Endodermal cell (in vitro differentiated cells): ENCODE data around the gene POR. TPM values are rescaled to one million over a fixed set of nuclear protein-coding genes. Genes with fewer than 3 reads are reported as not detected.

Source experiments
- DNase-seq: peaks from one replicate; pipeline ENCODE4 v3.0.0-alpha.2; 2017
- H3K27ac ChIP-seq: 2 replicates; pipeline ENCODE4 v1.5.1; 2013; ENCODE audit warnings: mild to moderate bottlenecking, low read depth, low read length, moderate library complexity
- H3K27me3 ChIP-seq: 2 replicates; pipeline ENCODE4 v1.6.1; 2013; ENCODE audit warnings: mild to moderate bottlenecking, low read length, moderate library complexity; ENCODE audit not compliant: insufficient read depth, control insufficient read depth, poor library complexity, severe bottlenecking
- H3K36me3 ChIP-seq: 2 replicates; pipeline ENCODE4 v1.7.0; 2013; ENCODE audit warnings: mild to moderate bottlenecking, low read length, moderate library complexity; ENCODE audit not compliant: control insufficient read depth, insufficient read depth
- H3K4me1 ChIP-seq: one replicate; pipeline ENCODE4 v1.7.0; 2013; ENCODE audit warnings: low read length; ENCODE audit not compliant: control insufficient read depth, insufficient read depth
- H3K4me3 ChIP-seq: 2 replicates; pipeline ENCODE4 v1.5.1; 2013; ENCODE audit warnings: mild to moderate bottlenecking, low read length, moderate library complexity
- H3K9ac ChIP-seq: 2 replicates; pipeline ENCODE4 v1.6.1; 2013; ENCODE audit warnings: mild to moderate bottlenecking, low read length, moderate library complexity; ENCODE audit not compliant: poor library complexity, severe bottlenecking; ENCODE audit errors: extremely low read depth
- H3K9me3 ChIP-seq: 2 replicates; pipeline ENCODE4 v1.6.1; 2013; ENCODE audit warnings: mild to moderate bottlenecking, low read length, moderate library complexity; ENCODE audit not compliant: control insufficient read depth
- H3K27ac Mint-ChIP-seq: 2 replicates; pipeline ENCODE4 v1.8.0; 2020; ENCODE audit warnings: mixed read lengths
- H3K27me3 Mint-ChIP-seq: 2 replicates; pipeline ENCODE4 v1.8.0; 2021; ENCODE audit warnings: mild to moderate bottlenecking, mixed read lengths; ENCODE audit not compliant: insufficient read depth
- H3K36me3 Mint-ChIP-seq: 2 replicates; pipeline ENCODE4 v1.8.0; 2020; ENCODE audit warnings: low read depth, mixed read lengths
- H3K4me1 Mint-ChIP-seq: 2 replicates; pipeline ENCODE4 v1.8.0; 2020; ENCODE audit warnings: mixed read lengths
- H3K4me3 Mint-ChIP-seq: 2 replicates; pipeline ENCODE4 v1.8.0; 2020; ENCODE audit warnings: mild to moderate bottlenecking, moderate library complexity, mixed read lengths
- H3K9me3 Mint-ChIP-seq: 2 replicates; pipeline ENCODE4 v1.8.0; 2020; ENCODE audit warnings: mild to moderate bottlenecking, mixed read lengths
- WGBS, 2 experiments: methylation state at CpG; one replicate each; pipeline versions ENCODE4 v1.1.5 to v1.1.7; 2013; ENCODE audit warnings: missing lambda C conversion rate in 2 of 2, mixed read lengths in 1 of 2; ENCODE audit not compliant: insufficient coverage in 1 of 2, insufficient read length in 1 of 2; 5-methylcytosine and 5-hydroxymethylcytosine counted together
- total RNA-seq, 2 donors: library from RNA; stranded (reverse); fragmentation: NEBNext Ultra II Directional in 1 of 2; extraction: Animal tissue kit (Norgen Biotek cat#: 25700) in 1 of 2; gene quantifications; 2 replicates in 1 of 2; 3 replicates in 1 of 2; pipeline ENCODE4 v1.2.1, GENCODE V29; 2021
- TF ChIP-seq, protein P1 (sequence below): fragments of 200-600 bp; sonication (generic); conservative IDR thresholded peaks from 2 replicates; pipeline ENCODE4 v1.5.0; 2021; ENCODE audit warnings: antibody characterized with exemption, mild to moderate bottlenecking

POR gene
- total RNA-seq, 2 donors from 2014 or later, result 85.2 to 92.9 TPM

DNA sequence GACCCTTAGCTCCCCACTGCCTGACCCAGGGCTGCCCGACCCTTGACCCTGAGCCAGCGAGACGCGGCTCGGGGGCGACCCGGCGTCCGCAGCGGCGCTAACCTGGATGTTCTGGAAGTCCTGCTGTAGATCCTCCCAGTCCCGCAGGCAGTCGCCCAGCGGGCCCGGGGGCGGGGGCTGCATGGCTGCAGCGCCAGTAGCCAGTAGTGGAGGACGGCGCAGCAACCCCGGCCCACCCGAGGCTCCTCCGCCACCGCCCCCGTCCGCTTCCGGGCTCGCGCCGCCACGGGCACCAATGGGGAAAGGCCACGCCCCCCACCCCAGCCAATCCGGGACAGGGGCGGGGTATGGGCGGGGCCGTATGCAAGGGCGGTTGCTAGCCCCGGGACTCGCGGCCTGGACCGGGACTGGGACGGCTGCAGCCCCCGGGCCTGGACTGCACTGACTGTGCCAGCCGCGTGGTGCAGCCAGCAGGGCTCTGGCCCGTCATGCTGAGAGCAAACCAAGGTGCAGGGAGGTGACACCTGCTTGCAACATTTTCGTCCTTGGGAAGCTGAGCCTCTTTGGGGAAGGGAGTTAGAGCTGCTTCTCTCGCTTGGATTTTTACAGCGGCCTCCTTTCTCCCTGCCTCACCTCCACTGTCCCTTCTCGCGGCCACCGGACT is 79.6 kb downstream of the POR start, which contains the start of gene TMEM120A:
TMEM120A (minus strand) TSS at position 208 of the 664 bp plus-strand sequence; CDS start at position 183, 25 bp downstream.
- TF ChIP-seq, protein P1, sequence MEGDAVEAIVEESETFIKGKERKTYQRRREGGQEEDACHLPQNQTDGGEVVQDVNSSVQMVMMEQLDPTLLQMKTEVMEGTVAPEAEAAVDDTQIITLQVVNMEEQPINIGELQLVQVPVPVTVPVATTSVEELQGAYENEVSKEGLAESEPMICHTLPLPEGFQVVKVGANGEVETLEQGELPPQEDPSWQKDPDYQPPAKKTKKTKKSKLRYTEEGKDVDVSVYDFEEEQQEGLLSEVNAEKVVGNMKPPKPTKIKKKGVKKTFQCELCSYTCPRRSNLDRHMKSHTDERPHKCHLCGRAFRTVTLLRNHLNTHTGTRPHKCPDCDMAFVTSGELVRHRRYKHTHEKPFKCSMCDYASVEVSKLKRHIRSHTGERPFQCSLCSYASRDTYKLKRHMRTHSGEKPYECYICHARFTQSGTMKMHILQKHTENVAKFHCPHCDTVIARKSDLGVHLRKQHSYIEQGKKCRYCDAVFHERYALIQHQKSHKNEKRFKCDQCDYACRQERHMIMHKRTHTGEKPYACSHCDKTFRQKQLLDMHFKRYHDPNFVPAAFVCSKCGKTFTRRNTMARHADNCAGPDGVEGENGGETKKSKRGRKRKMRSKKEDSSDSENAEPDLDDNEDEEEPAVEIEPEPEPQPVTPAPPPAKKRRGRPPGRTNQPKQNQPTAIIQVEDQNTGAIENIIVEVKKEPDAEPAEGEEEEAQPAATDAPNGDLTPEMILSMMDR, result no peak
- H3K27me3 Mint-ChIP-seq, result no peaks in the 10 kb centered on the region
- H3K9me3 Mint-ChIP-seq, result no peaks in the 10 kb centered on the region
- peak; percentile 98 for DNase-seq
- Histone ChIP-seq H3K4me3 (peak within 1 kb of the TSS; percentile 83), H3K4me1 (peaks cover 6% of the 10 kb centered on the region), H3K9me3 (no peaks in the 10 kb centered on the region), H3K27ac (peak within 1 kb of the TSS; percentile 73), H3K36me3 (peaks cover 13% of the 10 kb centered on the region), H3K9ac (peak within 1 kb of the TSS; percentile 38), H3K27me3 (no peaks in the 10 kb centered on the region)
- H3K27ac Mint-ChIP-seq, result peak within 1 kb of the TSS; percentile 85
- peaks cover 35% of the 10 kb centered on the region for H3K36me3 Mint-ChIP-seq
- peaks cover 19% of the 10 kb centered on the region for H3K4me1 Mint-ChIP-seq
- peak within 1 kb of the TSS; percentile 54 for H3K4me3 Mint-ChIP-seq
- WGBS, 2 experiments, result 5 to 6% methylated on average over 30 to 51 of the region's 51 CpGs

DNA sequence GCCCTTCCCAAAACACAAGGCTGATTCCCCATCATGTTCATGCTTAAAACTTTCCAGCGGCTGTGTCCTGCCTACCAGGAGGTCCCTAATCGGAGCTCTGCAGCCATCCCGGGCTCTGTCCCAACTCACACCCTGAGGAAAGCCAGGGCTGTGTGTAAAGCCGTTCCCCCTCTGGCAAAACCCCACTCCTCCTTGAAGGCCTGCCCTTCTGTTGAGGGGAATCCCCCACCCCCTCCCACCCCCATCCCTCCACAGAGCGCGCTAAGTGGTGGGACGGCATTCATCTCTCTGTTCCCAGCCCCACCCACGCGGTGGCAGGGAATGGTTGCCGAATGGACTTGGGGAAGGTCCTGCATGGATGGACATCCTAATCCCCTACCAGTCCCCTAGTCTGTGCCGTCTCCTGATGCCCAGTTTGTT is 80.1 kb downstream of the POR start:
- H3K4me1 ChIP-seq, result peaks cover 6% of the 10 kb centered on the region
- H3K27ac ChIP-seq, result peak overlapping the region; percentile 53
- DNase-seq, result no peak
- H3K4me1 Mint-ChIP-seq, result peaks cover 14% of the 10 kb centered on the region
- no peaks in the 10 kb centered on the region for H3K27me3 ChIP-seq
- peak overlapping the region; percentile 54 for H3K4me3 Mint-ChIP-seq
- no peaks in the 10 kb centered on the region for H3K9me3 Mint-ChIP-seq
- H3K9me3 ChIP-seq, result no peaks in the 10 kb centered on the region
- H3K27me3 Mint-ChIP-seq, result no peaks in the 10 kb centered on the region
- peak overlapping the region; percentile 85 for H3K27ac Mint-ChIP-seq
- no peak overlapping the region for H3K9ac ChIP-seq
- TF ChIP-seq, protein P1, result no peak
- WGBS, 2 experiments, result 65 to 81% methylated on average over 4 to 11 of the region's 11 CpGs
- peaks cover 13% of the 10 kb centered on the region for H3K36me3 ChIP-seq
- peaks cover 35% of the 10 kb centered on the region for H3K36me3 Mint-ChIP-seq
- H3K4me3 ChIP-seq, result peak overlapping the region; percentile 83

DNA sequence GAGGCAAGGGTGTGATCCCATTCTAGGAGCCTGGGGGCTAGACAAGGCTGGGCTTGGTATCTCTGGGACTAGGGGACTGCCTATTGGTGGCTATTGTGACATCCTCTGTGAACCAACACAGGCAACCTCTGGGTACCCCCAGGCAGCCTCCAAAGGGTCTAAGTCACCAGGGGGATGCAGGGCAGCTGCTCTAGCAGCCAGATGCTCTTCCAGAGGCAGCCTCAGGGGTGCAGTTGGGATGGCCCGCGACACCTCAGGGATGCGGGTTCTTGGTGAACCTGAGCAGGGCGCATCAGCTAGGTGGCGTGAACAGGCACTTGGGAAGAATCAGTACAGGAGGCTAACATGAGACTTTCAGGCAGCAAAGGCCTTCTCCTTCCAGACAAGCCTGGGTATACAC is 81.0 kb downstream of the POR start:
- Mint-ChIP-seq H3K4me3 (no peak overlapping the region), H3K27ac (no peak overlapping the region), H3K27me3 (no peaks in the 10 kb centered on the region), H3K9me3 (no peaks in the 10 kb centered on the region), H3K4me1 (peaks cover 6% of the 10 kb centered on the region), H3K36me3 (peaks cover 37% of the 10 kb centered on the region)
- DNase-seq, result no peak
- Histone ChIP-seq H3K27ac (no peak overlapping the region), H3K9me3 (no peaks in the 10 kb centered on the region), H3K27me3 (no peaks in the 10 kb centered on the region), H3K4me3 (no peak overlapping the region), H3K36me3 (peaks cover 16% of the 10 kb centered on the region), H3K9ac (no peak overlapping the region), H3K4me1 (peaks cover 6% of the 10 kb centered on the region)
- TF ChIP-seq, protein P1, result no peak
- 94 to 100% methylated on average over 5 of the region's 5 CpGs for WGBS, 2 experiments
